PFSK-1 (cell line): ENCODE measurements around the gene ARPC2.

Source experiments
- FOXP2 ChIP-seq: optimal IDR thresholded peaks from 2 replicates; pipeline ENCODE3; 2011; ENCODE audit warnings: borderline replicate concordance, control low read depth, inconsistent platforms; ENCODE audit not compliant: insufficient read depth; ENCODE audit errors: extremely low read length, extremely low read depth
- POLR2AphosphoS5 ChIP-seq: IDR thresholded peaks from 2 replicates; pipeline ENCODE4 v1.6.1; 2012; ENCODE audit warnings: low read depth, mild to moderate bottlenecking, control low read depth, low read length, moderate library complexity
- SIN3A ChIP-seq: IDR thresholded peaks from 2 replicates; pipeline ENCODE4 v1.6.1; 2012; ENCODE audit warnings: mild to moderate bottlenecking, low read length, moderate library complexity, borderline replicate concordance; ENCODE audit not compliant: insufficient read depth
- TAF1 ChIP-seq: IDR thresholded peaks from 2 replicates; pipeline ENCODE4 v1.6.1; 2012; ENCODE audit warnings: low read length, control low read depth, borderline replicate concordance; ENCODE audit not compliant: insufficient read depth
- TF ChIP-seq, protein P1 (sequence below), 2 experiments: IDR thresholded peaks; 2 replicates each; pipeline versions ENCODE4 v1.6.1 to v1.8.0; 2011 to 2012; ENCODE audit warnings: low read depth in 2 of 2, low read length in 2 of 2, control low read depth in 1 of 2, inconsistent platforms in 1 of 2, mild to moderate bottlenecking in 1 of 2, moderate library complexity in 1 of 2; ENCODE audit not compliant: insufficient read depth in 1 of 2

ARPC2 gene

GRCh38 chr2:218276986-218277755, 60.2 kb downstream of the ARPC2 start:
- TF ChIP-seq, protein P1, sequence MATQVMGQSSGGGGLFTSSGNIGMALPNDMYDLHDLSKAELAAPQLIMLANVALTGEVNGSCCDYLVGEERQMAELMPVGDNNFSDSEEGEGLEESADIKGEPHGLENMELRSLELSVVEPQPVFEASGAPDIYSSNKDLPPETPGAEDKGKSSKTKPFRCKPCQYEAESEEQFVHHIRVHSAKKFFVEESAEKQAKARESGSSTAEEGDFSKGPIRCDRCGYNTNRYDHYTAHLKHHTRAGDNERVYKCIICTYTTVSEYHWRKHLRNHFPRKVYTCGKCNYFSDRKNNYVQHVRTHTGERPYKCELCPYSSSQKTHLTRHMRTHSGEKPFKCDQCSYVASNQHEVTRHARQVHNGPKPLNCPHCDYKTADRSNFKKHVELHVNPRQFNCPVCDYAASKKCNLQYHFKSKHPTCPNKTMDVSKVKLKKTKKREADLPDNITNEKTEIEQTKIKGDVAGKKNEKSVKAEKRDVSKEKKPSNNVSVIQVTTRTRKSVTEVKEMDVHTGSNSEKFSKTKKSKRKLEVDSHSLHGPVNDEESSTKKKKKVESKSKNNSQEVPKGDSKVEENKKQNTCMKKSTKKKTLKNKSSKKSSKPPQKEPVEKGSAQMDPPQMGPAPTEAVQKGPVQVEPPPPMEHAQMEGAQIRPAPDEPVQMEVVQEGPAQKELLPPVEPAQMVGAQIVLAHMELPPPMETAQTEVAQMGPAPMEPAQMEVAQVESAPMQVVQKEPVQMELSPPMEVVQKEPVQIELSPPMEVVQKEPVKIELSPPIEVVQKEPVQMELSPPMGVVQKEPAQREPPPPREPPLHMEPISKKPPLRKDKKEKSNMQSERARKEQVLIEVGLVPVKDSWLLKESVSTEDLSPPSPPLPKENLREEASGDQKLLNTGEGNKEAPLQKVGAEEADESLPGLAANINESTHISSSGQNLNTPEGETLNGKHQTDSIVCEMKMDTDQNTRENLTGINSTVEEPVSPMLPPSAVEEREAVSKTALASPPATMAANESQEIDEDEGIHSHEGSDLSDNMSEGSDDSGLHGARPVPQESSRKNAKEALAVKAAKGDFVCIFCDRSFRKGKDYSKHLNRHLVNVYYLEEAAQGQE (IDR thresholded peaks at IDR 0.05; ENCODE audit: insufficient read depth in 1 of 2, low read depth in 2 of 2, low read length in 2 of 2): no peak
- TF ChIP-seq TAF1 (no peak), POLR2AphosphoS5 (no peak), FOXP2 (no peak), SIN3A (no peak)

GRCh38 chr2:218277921-218278320, 60.9 kb downstream of the ARPC2 start:
- TF ChIP-seq, protein P1 (IDR thresholded peaks at IDR 0.05; ENCODE audit: insufficient read depth in 1 of 2, low read depth in 2 of 2, low read length in 2 of 2): no peak
- no peak for TF ChIP-seq SIN3A
- TF ChIP-seq TAF1: no peak
- TF ChIP-seq FOXP2: no peak
- TF ChIP-seq POLR2AphosphoS5: no peak

DNA sequence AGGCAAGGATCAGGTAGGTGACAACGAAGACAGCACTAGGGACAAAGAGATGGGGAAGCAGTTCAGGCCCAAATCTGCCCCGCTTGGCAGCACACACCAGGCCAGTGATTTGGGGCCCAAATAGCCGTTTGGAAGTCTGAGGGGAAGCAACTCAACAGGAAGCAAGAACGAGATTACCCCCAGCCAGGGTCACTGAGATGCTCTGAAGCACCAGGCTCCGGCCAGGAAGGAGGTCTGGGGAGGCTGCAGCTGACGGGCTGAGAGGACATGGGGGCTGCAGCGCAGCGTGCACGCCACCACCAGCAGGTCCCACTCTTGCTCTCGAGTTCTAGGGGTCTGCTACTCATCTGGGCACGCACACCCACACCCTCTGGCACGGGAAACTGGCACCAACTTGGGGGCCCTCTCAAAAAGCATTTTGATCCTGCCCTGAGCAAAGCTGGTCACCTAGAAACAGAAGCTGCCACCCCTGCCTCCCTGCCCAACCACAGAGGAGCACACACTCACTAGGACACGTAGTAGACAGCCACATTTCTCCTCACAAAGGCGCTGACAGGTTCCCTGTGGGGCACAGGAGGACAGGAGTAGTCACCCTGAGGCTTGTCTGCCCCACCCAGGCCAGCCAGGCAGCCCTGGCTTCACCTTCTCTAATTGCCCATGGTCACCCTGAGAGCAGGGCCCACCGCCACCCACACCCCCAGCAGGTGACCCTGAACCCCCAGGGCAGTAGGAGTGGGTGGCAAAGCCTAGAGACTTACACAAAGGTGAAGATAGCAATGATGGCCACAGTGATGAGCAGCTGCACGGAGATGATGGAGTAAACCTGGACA, 61.8 kb downstream of the ARPC2 start:
- TF ChIP-seq TAF1 (no peak), SIN3A (no peak), POLR2AphosphoS5 (no peak), FOXP2 (no peak)
- TF ChIP-seq, protein P1 (IDR thresholded peaks at IDR 0.05; ENCODE audit: insufficient read depth in 1 of 2, low read depth in 2 of 2, low read length in 2 of 2): no peak

DNA sequence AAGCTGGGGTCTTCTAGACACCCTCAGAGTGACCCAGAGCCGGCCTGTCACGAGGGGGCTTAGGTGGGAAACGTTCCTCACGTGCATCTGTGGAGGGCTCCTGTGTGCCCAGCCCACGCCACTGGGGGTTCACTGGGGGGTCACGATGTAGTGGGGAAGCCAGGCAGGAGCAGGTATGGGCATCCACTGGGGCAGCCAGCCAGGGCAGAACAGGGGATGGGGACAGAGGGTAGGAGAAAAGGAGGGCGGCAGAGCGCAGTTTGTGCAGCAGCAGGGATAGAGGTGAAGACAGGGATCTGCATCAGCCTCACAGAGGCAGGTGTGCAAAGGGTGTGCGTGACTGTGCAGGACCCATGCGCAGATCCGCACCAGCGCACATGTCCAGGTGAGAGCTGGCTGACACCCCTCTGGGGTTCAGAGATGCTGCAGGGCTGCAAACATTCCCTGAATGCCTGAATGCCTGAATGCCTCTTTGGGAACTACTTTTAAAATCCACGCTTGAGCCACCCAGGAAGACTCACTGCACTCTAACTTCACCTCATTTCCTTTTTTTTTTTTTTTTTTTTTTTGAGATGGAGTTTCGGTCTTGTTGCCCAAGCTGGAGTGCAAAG, 63.4 kb downstream of the ARPC2 start:
- no peak for TF ChIP-seq SIN3A
- TF ChIP-seq, protein P1 (IDR thresholded peaks at IDR 0.05; ENCODE audit: insufficient read depth in 1 of 2, low read depth in 2 of 2, low read length in 2 of 2): no peak
- TF ChIP-seq POLR2AphosphoS5: no peak
- no peak for TF ChIP-seq FOXP2
- TF ChIP-seq TAF1: no peak
